GM13976 (cell line): Measurements from ENCODE around the gene SPOPL.

Experiments used
- DNase-seq: peaks from one replicate; pipeline ENCODE4 v3.0.0; 2012; ENCODE audit warnings: low spot score
- in situ Hi-C: fragments of 300-500 bp; cut with MboI; formaldehyde crosslinking; loops from one replicate; pipeline ENCODE4 v1.12.0; 2022; ENCODE audit warnings: low sequenced_read_pairs, mixed read lengths, inconsistent platforms; ENCODE audit not compliant: unreplicated experiment
- TF ChIP-seq, protein P1 (sequence below): IDR thresholded peaks from 2 replicates; pipeline ENCODE4 v1.5.1; 2012; ENCODE audit warnings: borderline replicate concordance, mild to moderate bottlenecking; ENCODE audit not compliant: insufficient read depth; ENCODE audit errors: extremely low read depth, missing control alignments, control extremely low read depth

SPOPL gene

GRCh38 chr2:138468617-138469016, 33.0 kb upstream of the SPOPL start:
- in situ Hi-C loops, result no loop called here
- no peak for DNase-seq
- TF ChIP-seq, protein P1, sequence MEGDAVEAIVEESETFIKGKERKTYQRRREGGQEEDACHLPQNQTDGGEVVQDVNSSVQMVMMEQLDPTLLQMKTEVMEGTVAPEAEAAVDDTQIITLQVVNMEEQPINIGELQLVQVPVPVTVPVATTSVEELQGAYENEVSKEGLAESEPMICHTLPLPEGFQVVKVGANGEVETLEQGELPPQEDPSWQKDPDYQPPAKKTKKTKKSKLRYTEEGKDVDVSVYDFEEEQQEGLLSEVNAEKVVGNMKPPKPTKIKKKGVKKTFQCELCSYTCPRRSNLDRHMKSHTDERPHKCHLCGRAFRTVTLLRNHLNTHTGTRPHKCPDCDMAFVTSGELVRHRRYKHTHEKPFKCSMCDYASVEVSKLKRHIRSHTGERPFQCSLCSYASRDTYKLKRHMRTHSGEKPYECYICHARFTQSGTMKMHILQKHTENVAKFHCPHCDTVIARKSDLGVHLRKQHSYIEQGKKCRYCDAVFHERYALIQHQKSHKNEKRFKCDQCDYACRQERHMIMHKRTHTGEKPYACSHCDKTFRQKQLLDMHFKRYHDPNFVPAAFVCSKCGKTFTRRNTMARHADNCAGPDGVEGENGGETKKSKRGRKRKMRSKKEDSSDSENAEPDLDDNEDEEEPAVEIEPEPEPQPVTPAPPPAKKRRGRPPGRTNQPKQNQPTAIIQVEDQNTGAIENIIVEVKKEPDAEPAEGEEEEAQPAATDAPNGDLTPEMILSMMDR, result no peak

- TF ChIP-seq, protein P1, result no peak
- no peak for DNase-seq
- in situ Hi-C loops, result no loop called here
Observed at GRCh38 chr2:138469411-138469810, 32.2 kb upstream of the SPOPL start.

GRCh38 chr2:138470941-138471340, 30.6 kb upstream of the SPOPL start:
- in situ Hi-C loops, result no loop called here
- DNase-seq, result no peak
- TF ChIP-seq, protein P1, result no peak

DNA sequence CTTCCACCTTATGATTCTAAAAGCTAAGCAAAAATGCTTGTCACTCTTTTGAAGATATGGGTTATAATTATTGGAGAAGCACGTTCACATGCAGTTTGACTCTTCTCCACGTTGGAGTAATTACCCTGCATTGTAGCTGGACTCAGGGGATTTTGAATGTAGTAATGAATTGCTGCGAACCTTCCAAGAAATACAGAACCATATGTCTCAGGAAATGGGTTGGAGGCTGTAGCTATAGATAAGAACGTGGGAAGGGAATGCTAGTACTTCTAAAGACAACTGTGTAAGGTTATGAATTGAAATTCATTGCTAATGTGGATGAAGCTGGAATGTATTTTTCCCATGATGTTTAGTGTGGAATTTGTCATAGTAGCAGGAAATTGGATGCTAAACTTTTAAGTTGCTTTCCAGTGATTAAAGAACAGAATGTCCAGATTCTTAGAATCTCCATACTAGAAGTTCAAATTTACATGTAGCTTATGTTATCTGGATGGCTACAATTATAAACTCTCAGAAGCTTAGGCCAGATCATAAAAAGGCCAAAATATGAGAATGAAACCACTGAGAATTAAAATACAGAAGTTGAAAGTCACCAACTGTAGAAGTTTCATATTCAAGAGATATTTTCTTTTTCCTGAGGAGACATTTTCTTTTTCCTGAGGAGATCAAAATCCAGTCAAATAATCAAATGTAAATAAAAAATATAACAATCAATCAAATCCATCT, 27.3 kb upstream of the SPOPL start:
- DNase-seq, result peak; percentile 4

DNA sequence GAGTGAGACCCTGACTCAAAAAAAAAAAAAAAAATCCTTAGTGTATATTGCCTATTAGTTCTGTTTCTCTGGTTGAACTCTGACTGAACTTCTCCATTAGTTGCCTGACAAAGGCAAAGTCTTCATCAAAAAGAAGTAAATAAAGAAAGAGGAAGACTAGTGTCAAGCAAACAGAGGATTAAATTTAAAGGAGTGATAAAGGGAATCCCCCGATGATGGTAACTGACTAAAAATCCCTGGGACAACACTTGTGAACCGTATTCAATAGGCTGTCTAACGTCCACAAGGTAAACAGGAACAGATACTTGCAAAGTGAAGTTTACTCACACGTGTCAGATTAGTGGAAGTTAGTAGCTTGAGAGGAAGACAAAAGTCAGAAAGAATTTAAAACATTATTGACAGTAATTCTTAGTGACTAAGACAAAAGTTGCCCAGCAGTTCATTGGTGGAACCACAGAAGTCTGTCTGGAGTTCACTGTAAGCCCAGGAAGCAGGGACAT, 26.2 kb upstream of the SPOPL start:
- DNase-seq, result peak; percentile 22
- in situ Hi-C loops, result loop anchor here (25.0 kb wide), 1 partner anchor 237 kb away; no protein-coding TSS in a partner anchor
- TF ChIP-seq, protein P1, result no peak

More for the DNA sequence above, 27.3 kb upstream of the SPOPL start:
- TF ChIP-seq, protein P1, result no peak
- in situ Hi-C loops, result no loop called here

GRCh38 chr2:138476186-138476585, 25.4 kb upstream of the SPOPL start:
- in situ Hi-C loops, result loop anchor here (25.0 kb wide), 1 partner anchor 236 kb away; no protein-coding TSS in a partner anchor
- no peak for DNase-seq
- TF ChIP-seq, protein P1, result no peak
